Common myeloid progenitor, CD34-positive (primary cell): ENCODE measurements around the gene TSNAX. TPM values are rescaled to one million over a fixed set of nuclear protein-coding genes. Genes with fewer than 3 reads are reported as not detected.

Experiments
- CTCF ChIA-PET: fragments of 350-600 bp; sonication (Branson Sonifier 250); formaldehyde crosslinking; loops from one replicate; lab custom pipeline; 2021; ENCODE audit warnings: antibody characterized with exemption; lab: Charles Lee
- POLR2A ChIA-PET: fragments of 350-600 bp; sonication (Branson Sonifier 250); formaldehyde crosslinking; loops from one replicate; lab custom pipeline; 2021; ENCODE audit warnings: antibody characterized with exemption; lab: Charles Lee
- DNase-seq, 3 donors: peaks; one replicate each; pipeline versions ENCODE4 v3.0.0 to v3.0.0-alpha.2; 2013
- H3K27ac ChIP-seq, 2 experiments: 1 replicate in 1 of 2; 2 replicates in 1 of 2; pipeline ENCODE4 v1.7.0; 2013; ENCODE audit warnings: inconsistent platforms in 2 of 2, low read length in 2 of 2, mild to moderate bottlenecking in 2 of 2, low read depth in 1 of 2, moderate library complexity in 1 of 2; ENCODE audit not compliant: severe bottlenecking in 2 of 2, insufficient read depth in 1 of 2, poor library complexity in 1 of 2
- H3K27me3 ChIP-seq, 5 experiments: replicated peaks in 2 of 5; 1 replicate in 3 of 5; 2 replicates in 2 of 5; pipeline versions ENCODE4 v1.6.1 to v1.7.0; 2013; ENCODE audit warnings: low read length in 4 of 5, mild to moderate bottlenecking in 2 of 5, moderate library complexity in 2 of 5, inconsistent platforms in 1 of 5; ENCODE audit not compliant: insufficient read depth in 5 of 5, control insufficient read depth in 4 of 5
- H3K36me3 ChIP-seq, 4 experiments: 1 replicate in 2 of 4; 2 replicates in 2 of 4; pipeline versions ENCODE4 v1.6.1 to v1.7.0; 2013; ENCODE audit warnings: low read length in 3 of 4, control low read depth in 1 of 4, mild to moderate bottlenecking in 1 of 4; ENCODE audit not compliant: control insufficient read depth in 4 of 4, insufficient read depth in 4 of 4
- H3K4me1 ChIP-seq, 4 experiments: 1 replicate in 3 of 4; 2 replicates in 1 of 4; pipeline versions ENCODE4 v1.6.1 to v1.7.1; 2013; ENCODE audit warnings: low read length in 3 of 4, mild to moderate bottlenecking in 3 of 4, control low read depth in 1 of 4, inconsistent platforms in 1 of 4, moderate library complexity in 1 of 4; ENCODE audit not compliant: control insufficient read depth in 4 of 4, insufficient read depth in 4 of 4; ENCODE audit errors: control extremely low read depth in 1 of 4
- H3K4me3 ChIP-seq, 7 experiments: 1 replicate in 4 of 7; 2 replicates in 3 of 7; pipeline versions ENCODE4 v1.5.1 to v1.7.0; 2013; ENCODE audit warnings: mild to moderate bottlenecking in 7 of 7, low read length in 6 of 7, moderate library complexity in 6 of 7, inconsistent platforms in 2 of 7, low read depth in 2 of 7, control low read depth in 1 of 7; ENCODE audit not compliant: insufficient read depth in 4 of 7, control insufficient read depth in 1 of 7; ENCODE audit errors: extremely low read depth in 1 of 7
- H3K9me3 ChIP-seq, 5 experiments: 1 replicate in 4 of 5; 2 replicates in 1 of 5; pipeline versions ENCODE4 v1.6.1 to v1.7.1; 2013; ENCODE audit warnings: low read length in 4 of 5, mild to moderate bottlenecking in 2 of 5, inconsistent platforms in 1 of 5, low read depth in 1 of 5, moderate library complexity in 1 of 5; ENCODE audit not compliant: control insufficient read depth in 4 of 5, insufficient read depth in 2 of 5; ENCODE audit errors: control extremely low read depth in 1 of 5
- WGBS: methylation state at CpG from one replicate; pipeline ENCODE4 v1.1.5; 2013; ENCODE audit not compliant: insufficient coverage; 5-methylcytosine and 5-hydroxymethylcytosine counted together
- polyA plus RNA-seq: library from polyadenylated mRNA; unstranded; fragments of 120-200 nt; gene quantifications from one replicate; pipeline ENCODE4 v1.2.1, GENCODE V29; 2013

TSNAX gene, protein sequence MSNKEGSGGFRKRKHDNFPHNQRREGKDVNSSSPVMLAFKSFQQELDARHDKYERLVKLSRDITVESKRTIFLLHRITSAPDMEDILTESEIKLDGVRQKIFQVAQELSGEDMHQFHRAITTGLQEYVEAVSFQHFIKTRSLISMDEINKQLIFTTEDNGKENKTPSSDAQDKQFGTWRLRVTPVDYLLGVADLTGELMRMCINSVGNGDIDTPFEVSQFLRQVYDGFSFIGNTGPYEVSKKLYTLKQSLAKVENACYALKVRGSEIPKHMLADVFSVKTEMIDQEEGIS
- 36.3 TPM for polyA plus RNA-seq

DNA sequence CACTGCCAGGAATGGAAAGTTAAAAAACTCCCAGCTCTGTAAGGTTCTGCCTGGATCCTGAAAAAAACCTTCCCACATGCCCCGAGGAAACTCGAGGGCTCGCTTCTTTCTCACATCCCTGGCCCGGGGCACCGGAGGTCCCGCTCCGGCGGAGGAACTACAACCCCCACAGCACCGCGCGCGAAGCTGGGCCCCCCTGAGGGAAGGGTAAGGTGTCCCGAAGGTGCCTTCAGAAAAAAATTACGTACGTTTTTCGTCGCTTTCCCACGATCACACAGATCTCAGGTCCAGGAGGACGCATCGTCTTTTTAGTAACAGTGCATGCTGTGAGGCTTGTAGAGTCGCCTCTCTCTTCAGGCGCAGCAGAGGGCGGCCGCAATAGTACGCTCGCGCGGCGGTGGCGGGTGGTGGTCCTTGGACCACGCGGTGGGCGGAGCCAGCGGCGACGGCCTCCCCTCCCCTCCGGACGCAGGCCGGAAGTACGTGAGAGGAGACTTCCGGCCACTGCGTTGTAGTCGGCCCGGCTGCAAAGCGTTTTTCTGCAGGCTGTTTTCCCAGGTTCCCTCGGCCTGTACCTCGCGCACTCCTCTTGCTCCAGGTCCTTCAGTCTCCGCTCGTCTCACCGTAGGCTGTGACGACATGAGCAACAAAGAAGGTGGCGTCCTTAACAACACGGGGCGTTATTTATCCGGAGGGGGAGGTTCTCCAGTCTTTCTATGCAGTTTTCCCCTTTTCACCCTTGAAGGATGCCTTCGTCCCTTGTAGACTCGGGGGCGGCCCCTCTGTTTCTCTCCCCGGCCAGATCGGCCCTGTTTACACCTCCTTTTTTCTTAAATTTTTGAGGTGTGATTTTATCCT is at the start of gene TSNAX:
TSS of gene TSNAX (plus strand) at position 498 of the 858 bp plus-strand sequence. CDS start at position 640, 142 bp downstream.
- WGBS, result 0% methylated on average over 48 of the region's 61 CpGs
- Histone ChIP-seq H3K27ac (peak within 1 kb of the TSS; percentile 97 to 98), H3K27me3 (no peaks in the 10 kb centered on the region), H3K4me3 (peak within 1 kb of the TSS; percentile 65 to 90 (median 86)), H3K36me3 (peaks cover 3 to 7% (median 4%) of the 10 kb centered on the region in 4 experiments), H3K4me1 (peaks cover 15 to 40% (median 28%) of the 10 kb centered on the region in 4 experiments), H3K9me3 (no peaks in the 10 kb centered on the region)
- POLR2A ChIA-PET, result interaction anchor here (0.7 kb wide), 1 partner anchor 338 kb away, joined by 3 read pairs; no protein-coding TSS in a partner anchor
- DNase-seq, result peak; percentile 94 to 97 (median 97)
- CTCF ChIA-PET, result interaction anchor here (0.8 kb wide), 1 partner anchor 22 kb away, joined by 3 read pairs; no protein-coding TSS in a partner anchor

DNA sequence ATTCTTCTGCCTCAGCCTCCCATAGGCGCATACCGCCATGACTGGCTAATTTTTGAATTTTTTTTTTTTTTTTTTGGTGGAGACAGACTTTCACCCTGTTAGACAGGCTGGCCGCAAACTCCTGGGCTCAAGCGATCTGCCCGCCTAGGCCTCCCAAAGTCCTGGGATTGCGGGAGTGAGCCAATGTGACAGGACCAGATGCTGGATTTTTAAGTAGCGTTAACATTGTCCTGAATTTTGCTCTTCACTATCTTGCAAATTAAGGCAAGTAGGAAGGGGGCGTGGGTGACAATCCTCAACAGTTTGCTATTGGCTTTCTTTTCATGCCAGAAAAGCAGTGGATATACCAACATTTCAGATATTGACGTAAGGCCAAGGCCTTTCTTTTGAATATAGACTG is 49.7 kb upstream of the TSNAX start:
- peaks cover 0 to 3% (median 0%) of the 10 kb centered on the region in 5 experiments for H3K9me3 ChIP-seq
- WGBS, result 97% methylated on average over 6 of the region's 9 CpGs
- no peak for DNase-seq

DNA sequence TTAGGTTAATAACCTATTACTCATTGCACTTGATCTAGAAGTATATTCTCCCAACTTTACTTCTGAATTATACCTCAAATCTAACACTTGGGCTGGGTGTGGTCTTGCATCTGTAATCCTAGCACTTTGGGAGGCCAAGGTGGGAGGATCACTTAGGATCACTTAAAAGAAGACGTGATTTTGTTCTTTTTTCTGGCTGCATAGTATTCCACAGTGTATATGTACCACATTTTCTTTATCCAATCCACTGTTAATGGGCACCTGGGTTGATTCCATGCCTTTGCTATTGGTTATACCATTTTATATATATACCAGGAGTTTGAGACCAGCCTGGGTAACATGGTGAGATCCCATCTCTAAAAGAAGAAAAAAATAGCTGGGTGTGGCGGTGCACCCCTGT is 48.5 kb upstream of the TSNAX start:
- peaks cover 0 to 45% (median 8%) of the 10 kb centered on the region in 5 experiments for H3K27me3 ChIP-seq
- POLR2A ChIA-PET, result no interaction called here
- no CpG with 5 or more reads among the region's 2 CpGs for WGBS

More for the DNA sequence above, 49.7 kb upstream of the TSNAX start:
- ChIA-PET POLR2A (no interaction called here), CTCF (no interaction called here)
- no peak overlapping the region for H3K4me3 ChIP-seq
- no peaks in the 10 kb centered on the region for H3K36me3 ChIP-seq
- H3K4me1 ChIP-seq, result no peaks in the 10 kb centered on the region
- H3K27ac ChIP-seq, result no peak overlapping the region
- H3K27me3 ChIP-seq, result peaks cover 0 to 50% (median 11%) of the 10 kb centered on the region in 5 experiments

DNA sequence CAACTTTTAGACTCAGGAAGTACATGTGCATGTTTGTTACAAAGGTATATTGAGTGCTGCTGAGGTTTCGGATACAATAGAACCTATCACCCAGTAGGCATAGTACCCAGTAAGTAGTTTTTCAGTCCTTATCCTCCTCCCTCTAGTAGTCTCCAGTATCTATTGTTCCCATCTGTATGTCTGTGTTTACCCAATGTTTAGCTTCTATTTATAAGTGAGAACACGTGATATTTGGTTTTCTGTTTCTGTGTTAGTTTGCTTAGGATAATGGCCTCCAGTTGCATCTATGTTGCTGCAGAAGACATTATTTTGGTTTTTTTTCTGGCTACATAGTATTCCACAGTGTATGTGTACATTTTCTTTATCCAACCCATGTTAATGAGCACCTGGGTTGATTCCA is 47.2 kb upstream of the TSNAX start:
- H3K27ac ChIP-seq, result no peak overlapping the region
- H3K9me3 ChIP-seq, result peaks cover 0 to 3% (median 0%) of the 10 kb centered on the region in 5 experiments
- no peaks in the 10 kb centered on the region for H3K4me1 ChIP-seq
- peaks cover 0 to 41% (median 10%) of the 10 kb centered on the region in 5 experiments for H3K27me3 ChIP-seq
- ChIA-PET POLR2A (no interaction called here), CTCF (no interaction called here)
- no peak for DNase-seq
- H3K36me3 ChIP-seq, result no peaks in the 10 kb centered on the region
- no CpG with 5 or more reads among the region's 2 CpGs for WGBS
- no peak overlapping the region for H3K4me3 ChIP-seq

More for the DNA sequence above, 48.5 kb upstream of the TSNAX start:
- CTCF ChIA-PET, result no interaction called here
- no peaks in the 10 kb centered on the region for H3K36me3 ChIP-seq
- H3K9me3 ChIP-seq, result peaks cover 0 to 3% (median 0%) of the 10 kb centered on the region in 5 experiments
- no peak overlapping the region for H3K27ac ChIP-seq
- no peaks in the 10 kb centered on the region for H3K4me1 ChIP-seq
- no peak for DNase-seq
- H3K4me3 ChIP-seq, result no peak overlapping the region

DNA sequence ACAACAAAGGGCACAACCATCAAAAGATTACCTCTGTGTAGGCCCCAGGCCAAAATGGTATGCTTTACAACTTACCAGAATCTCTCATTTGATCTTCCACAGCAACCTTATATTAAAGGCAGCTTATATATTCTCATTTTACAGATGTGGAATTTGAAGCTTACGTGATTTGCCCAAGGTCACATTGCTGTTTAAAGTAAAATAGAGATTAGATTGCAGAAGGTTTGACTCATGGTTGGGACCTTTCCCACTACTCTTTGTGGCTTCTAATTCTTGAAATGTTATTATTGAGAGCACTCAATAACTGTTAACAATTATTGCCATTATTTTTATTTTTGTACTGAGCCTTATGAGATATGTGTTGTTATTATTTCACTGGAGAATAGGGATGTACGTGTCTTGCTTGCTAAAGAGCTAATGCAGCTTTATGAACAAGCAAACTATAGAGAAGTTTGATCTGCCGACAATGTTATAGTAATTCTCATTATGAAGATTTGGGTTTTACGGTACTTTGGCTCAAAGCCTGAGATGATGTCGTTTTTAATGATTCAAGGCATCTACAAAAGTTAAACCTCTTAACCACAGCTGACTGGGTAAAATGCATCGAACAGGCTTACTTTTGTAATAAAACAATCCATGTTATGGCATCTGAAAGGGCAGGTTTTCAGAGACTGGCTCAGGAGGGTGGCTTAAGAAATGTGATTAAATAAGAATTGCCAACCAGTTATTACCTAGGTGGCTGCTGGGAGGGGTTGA is 43.3 kb upstream of the TSNAX start:
- no peak overlapping the region for H3K27ac ChIP-seq
- DNase-seq, result no peak
- WGBS, result 94% methylated on average over 3 of the region's 6 CpGs
- no peaks in the 10 kb centered on the region for H3K4me1 ChIP-seq
- no peaks in the 10 kb centered on the region for H3K36me3 ChIP-seq
- CTCF ChIA-PET, result interaction anchor here (0.5 to 1.7 kb wide), 6 partner anchors 9 to 51 kb away, joined by 3 to 4 read pairs (median 3); no protein-coding TSS in a partner anchor
- H3K4me3 ChIP-seq, result no peak overlapping the region
- peaks cover 0 to 3% (median 0%) of the 10 kb centered on the region in 5 experiments for H3K9me3 ChIP-seq
- POLR2A ChIA-PET, result no interaction called here
- peaks cover 0 to 52% (median 18%) of the 10 kb centered on the region in 5 experiments for H3K27me3 ChIP-seq

DNA sequence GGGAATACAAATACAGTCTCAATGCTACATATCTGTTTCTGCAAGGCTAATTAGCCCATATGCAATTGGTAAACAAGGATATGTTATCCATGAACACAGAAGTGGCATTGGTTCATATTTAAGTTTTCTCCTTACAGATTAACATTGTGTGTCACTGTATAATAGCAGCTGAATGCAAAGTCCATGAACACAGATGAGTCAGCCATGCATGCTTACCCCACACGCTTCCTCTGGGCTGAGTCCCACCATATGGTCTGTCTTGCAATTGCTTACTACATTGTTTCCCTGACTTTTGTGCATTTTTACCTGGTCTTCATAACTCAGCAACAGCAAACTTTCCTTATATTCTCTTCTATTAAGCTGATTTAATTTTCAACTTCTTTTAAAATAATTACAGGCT is 41.5 kb upstream of the TSNAX start:
- WGBS, result 85% methylated on average over 1 of the region's 1 CpG
- CTCF ChIA-PET, result no interaction called here
- H3K4me3 ChIP-seq, result no peak overlapping the region
- H3K27me3 ChIP-seq, result peaks cover 0 to 55% (median 24%) of the 10 kb centered on the region in 5 experiments
- H3K27ac ChIP-seq, result no peak overlapping the region
- POLR2A ChIA-PET, result interaction anchor here (0.6 kb wide), 1 partner anchor 41 kb away, joined by 10 read pairs; no protein-coding TSS in a partner anchor
- peaks cover 0 to 3% (median 0%) of the 10 kb centered on the region in 5 experiments for H3K9me3 ChIP-seq
- DNase-seq, result peak; percentile 4 to 66 (median 54)
- no peaks in the 10 kb centered on the region for H3K36me3 ChIP-seq
- H3K4me1 ChIP-seq, result no peaks in the 10 kb centered on the region
